AG09319 (cell line): ENCODE data around the gene AMFR.
"Not testable (repeated sequence)": the region's sequence is repeated elsewhere in the genome, so short reads cannot be mapped to it uniquely, and the experiment has no call there.

Source experiments
- DNase-seq: peaks from one replicate; pipeline ENCODE4 v3.0.0-alpha.2; 2010; ENCODE audit warnings: low read depth; ENCODE audit errors: extremely low read depth
- TF ChIP-seq, protein P1 (sequence below): IDR thresholded peaks from 2 replicates; pipeline ENCODE4 v1.5.1; 2011; ENCODE audit warnings: low read depth, mild to moderate bottlenecking, inconsistent platforms, low read length, moderate library complexity

Gene AMFR

DNA sequence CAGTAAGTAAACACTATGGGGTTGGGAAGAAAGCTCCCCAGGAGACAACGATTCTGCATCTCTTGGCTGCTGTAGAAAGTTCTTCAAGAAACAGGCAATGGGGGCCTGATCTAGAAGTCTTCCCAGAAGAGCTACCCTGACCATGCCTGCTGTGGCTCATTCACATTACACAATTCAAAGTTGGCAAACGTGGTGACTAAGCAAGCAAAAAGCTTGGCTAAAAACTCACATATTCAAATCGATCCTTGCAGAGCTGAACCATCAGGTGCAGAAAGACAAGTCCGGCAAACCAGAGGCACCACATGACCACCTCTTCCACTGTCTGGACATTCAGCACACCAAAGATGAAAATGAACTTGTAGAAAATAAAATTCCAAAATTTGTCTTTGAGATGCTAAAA is 16.1 kb downstream of the AMFR start:
- TF ChIP-seq, protein P1, sequence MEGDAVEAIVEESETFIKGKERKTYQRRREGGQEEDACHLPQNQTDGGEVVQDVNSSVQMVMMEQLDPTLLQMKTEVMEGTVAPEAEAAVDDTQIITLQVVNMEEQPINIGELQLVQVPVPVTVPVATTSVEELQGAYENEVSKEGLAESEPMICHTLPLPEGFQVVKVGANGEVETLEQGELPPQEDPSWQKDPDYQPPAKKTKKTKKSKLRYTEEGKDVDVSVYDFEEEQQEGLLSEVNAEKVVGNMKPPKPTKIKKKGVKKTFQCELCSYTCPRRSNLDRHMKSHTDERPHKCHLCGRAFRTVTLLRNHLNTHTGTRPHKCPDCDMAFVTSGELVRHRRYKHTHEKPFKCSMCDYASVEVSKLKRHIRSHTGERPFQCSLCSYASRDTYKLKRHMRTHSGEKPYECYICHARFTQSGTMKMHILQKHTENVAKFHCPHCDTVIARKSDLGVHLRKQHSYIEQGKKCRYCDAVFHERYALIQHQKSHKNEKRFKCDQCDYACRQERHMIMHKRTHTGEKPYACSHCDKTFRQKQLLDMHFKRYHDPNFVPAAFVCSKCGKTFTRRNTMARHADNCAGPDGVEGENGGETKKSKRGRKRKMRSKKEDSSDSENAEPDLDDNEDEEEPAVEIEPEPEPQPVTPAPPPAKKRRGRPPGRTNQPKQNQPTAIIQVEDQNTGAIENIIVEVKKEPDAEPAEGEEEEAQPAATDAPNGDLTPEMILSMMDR = no peak
- no peak for DNase-seq

GRCh38 chr16:56408379-56409098 is 16.8 kb downstream of the AMFR start:
- TF ChIP-seq, protein P1 = no peak
- no peak for DNase-seq

GRCh38 chr16:56405977-56406672 is 19.2 kb downstream of the AMFR start:
- no peak for DNase-seq
- TF ChIP-seq, protein P1 = no peak

- DNase-seq = no peak
- TF ChIP-seq, protein P1 = no peak; the same call in none of the 2 replicates
Measured at GRCh38 chr16:56401482-56401881, 23.9 kb downstream of the AMFR start.

DNA sequence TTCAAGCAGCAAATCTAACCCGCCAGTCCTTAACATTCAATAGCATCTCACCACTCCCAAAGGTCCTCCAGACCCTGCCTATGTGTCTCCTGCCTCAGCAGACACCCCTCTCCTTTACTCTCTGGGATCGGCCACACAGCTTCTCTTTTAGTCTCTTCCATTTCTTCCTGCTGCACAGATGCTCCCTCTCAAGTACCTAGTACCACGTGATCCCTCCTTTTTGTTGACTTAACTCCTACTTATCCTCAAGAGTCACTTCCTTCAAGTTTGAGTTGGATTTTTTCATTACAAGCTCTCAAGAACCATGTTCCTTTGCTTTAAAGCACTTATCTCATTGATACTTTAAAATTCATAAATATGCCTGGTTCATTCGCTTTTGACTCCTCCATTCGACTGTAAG is 24.9 kb downstream of the AMFR start:
- TF ChIP-seq, protein P1 = no peak
- no peak for DNase-seq

DNA sequence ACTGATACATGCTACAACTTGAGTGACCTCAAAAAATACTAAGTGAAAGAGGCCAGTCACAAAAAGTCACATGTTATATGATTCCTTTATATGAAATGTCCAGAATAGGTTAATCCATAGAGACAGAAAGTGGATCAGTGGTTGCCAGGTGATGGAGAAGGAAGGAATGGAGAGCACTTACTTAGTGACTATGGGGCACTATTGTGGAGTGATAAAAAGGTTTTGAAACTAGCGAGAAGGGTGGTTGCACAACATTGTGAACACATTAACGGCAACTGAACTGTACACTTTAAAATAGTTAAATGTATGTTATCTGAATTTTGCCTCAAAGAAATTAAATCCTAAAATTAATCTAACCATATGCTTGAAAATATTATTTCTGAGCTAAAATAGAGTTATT is 25.9 kb downstream of the AMFR start:
- no peak for DNase-seq

DNA sequence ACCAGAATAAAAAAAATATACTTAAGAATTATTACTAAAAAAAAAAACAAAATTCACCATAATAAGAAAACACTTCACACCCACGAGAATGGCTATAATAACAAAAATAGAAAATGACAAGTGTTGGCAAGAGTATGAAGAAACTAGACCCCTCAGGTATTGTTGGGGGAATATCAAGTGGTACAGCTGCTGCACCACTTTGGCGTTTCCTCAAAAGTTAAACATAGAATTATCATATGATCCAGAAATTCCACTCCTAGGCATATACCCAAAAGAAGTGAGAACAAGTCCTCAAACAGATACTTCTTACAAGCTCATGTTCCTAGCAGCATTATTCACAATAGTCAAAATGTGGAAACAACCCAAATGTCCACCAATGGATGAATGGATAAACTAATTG is 26.3 kb downstream of the AMFR start:
- TF ChIP-seq, protein P1 = no peak
- DNase-seq = no peak

More for the DNA sequence above, 25.9 kb downstream of the AMFR start:
- TF ChIP-seq, protein P1 = no peak

- DNase-seq = not testable (repeated sequence)
Measured at GRCh38 chr16:56396724-56397123, 28.6 kb downstream of the AMFR start.
